ENCODE measurements around the gene MPPED2. TPM values are rescaled to one million over a fixed set of nuclear protein-coding genes. Genes with fewer than 3 reads are reported as not detected.

Gene MPPED2
- total and polyA plus RNA-seq, 10 of the 15 experiments (the other 5 are each of a cell fraction or from before 2014, with no cell fraction given) = not detected

DNA sequence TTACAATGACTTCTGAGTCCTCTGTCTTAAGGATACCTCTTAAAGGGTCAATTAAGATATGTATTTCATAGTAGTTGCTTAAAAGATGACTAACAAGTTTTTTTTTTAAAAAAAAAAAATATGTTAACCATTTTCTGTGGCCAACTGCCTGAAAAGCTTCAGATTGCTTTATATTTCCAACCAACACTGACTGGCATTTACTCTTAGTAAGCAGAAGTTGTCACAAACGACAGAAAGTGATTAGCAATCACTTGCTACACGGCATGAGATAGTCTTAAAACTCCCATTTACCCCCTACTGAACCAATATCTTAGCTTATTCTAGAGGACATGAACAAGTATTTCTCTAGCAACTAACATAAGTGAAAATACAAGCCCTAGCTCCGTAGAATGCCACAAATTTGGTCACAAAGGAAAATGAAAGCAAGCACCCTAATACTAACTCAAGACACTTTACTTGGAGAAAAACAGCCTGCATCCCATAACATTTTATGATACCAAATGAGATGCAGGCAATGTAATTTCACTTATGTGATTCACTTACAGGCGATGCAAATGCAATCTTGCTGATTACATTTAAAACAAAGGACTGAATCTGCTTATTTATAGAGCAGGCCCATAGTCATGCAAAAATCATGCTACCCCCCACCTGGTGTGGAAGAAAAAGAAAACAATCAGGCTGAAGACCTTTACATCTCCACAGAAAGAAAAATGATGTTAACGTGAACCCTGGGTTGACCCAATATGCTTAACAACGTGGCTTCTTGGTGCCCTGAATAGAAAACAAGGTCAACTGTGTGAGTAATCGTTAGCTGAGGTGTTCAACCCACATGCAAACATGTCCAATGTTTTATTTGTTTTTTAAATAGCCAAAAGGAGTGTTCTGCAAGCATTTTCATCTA is 25.7 kb downstream of the MPPED2 start:
- H2AFZ ChIP-seq (ENCODE audit: control insufficient read depth, low read depth, low read length) = no peak overlapping the region
- intact Hi-C loops (cut with micrococcal nuclease; ENCODE audit: unreplicated experiment) (no loop called here), in situ Hi-C loops (cut with MboI) (no loop called here)
- 15% methylated on average over 7 of the region's 7 CpGs for WGBS (ENCODE audit: insufficient coverage, insufficient replicate concordance, low lambda C conversion rate, missing lambda C conversion rate)
- no peaks in the 10 kb centered on the region for H3K4me1 ChIP-seq (ENCODE audit: control insufficient read depth, insufficient read depth, low read length)
- H4K20me1 ChIP-seq (ENCODE audit: control insufficient read depth, insufficient read depth) = no peaks in the 10 kb centered on the region
- POLR2A ChIA-PET = no interaction called here
- H3K4me2 ChIP-seq (ENCODE audit: control insufficient read depth, insufficient read depth) = no peak overlapping the region
- H3K9me3 ChIP-seq (replicated peaks; ENCODE audit: control insufficient read depth, insufficient read depth, low read length) = no peaks in the 10 kb centered on the region
- SMC1A ChIA-PET (ENCODE audit: uncharacterized antibody, unreplicated experiment) = interaction anchor here (0.9 to 1.7 kb wide), 3 partner anchors 38 to 103 kb away, joined by 3 to 4 read pairs (median 3); no protein-coding TSS in a partner anchor
- TF ChIP-seq BACH1 (IDR thresholded peaks at IDR 0.05; ENCODE audit: borderline replicate concordance) = no peak
- TF ChIP-seq ATF2 (IDR thresholded peaks at IDR 0.05; ENCODE audit: low read length) = no peak
- no peak for TF ChIP-seq BCL3 (IDR thresholded peaks at IDR 0.05; ENCODE audit: borderline replicate concordance, insufficient read depth, low read depth, low read length, poor library complexity, severe bottlenecking)
- TF ChIP-seq EZH2 (IDR thresholded peaks at IDR 0.05; ENCODE audit: borderline replicate concordance, control insufficient read depth, low read depth, low read length) = no peak
- TF ChIP-seq GATAD2B (conservative IDR thresholded peaks at IDR 0.05; ENCODE audit: low read depth) = no peak
- TF ChIP-seq SIN3A (IDR thresholded peaks at IDR 0.05; ENCODE audit: low read depth, low read length) = no peak
- TF ChIP-seq EED (IDR thresholded peaks at IDR 0.05; ENCODE audit: low read depth) = no peak
- TF ChIP-seq KLF5 (IDR thresholded peaks at IDR 0.05; ENCODE audit: partially characterized antibody) = no peak
- no peak for TF ChIP-seq ZNF24 (IDR thresholded peaks at IDR 0.05)
- TF ChIP-seq KAT2A (conservative IDR thresholded peaks at IDR 0.05; ENCODE audit: control insufficient read depth, low read depth, low read length) = no peak
- TF ChIP-seq GABPA (IDR thresholded peaks at IDR 0.05; ENCODE audit: low read depth) = no peak
- TF ChIP-seq MTA2 (IDR thresholded peaks at IDR 0.05; ENCODE audit: low read depth) = no peak
- TF ChIP-seq PAX8 (IDR thresholded peaks at IDR 0.05) = no peak
- no peak for TF ChIP-seq PAX5 (IDR thresholded peaks at IDR 0.05; ENCODE audit: borderline replicate concordance, low read depth, low read length)
- H3K27ac ChIP-seq (ENCODE audit: control insufficient read depth, insufficient read depth) = no peak overlapping the region
- H3K4me3 ChIP-seq = no peak overlapping the region
- no peaks in the 10 kb centered on the region for H3K79me2 ChIP-seq (ENCODE audit: control insufficient read depth, insufficient read depth, low read length)
- ATAC-seq = no peak
- CTCF ChIA-PET = interaction anchor here (0.8 kb wide), 1 partner anchor 27 kb away, joined by 3 read pairs; no protein-coding TSS in a partner anchor
- H3K27me3 ChIP-seq (replicated peaks in 1 of 2; ENCODE audit: control insufficient read depth in 2 of 2, insufficient read depth in 2 of 2, low read length in 1 of 2) = no peaks in the 10 kb centered on the region
- H3K36me3 ChIP-seq (ENCODE audit: control insufficient read depth in 2 of 2, insufficient read depth in 2 of 2, low read length in 1 of 2) = no peaks in the 10 kb centered on the region
- no TSS peak for BruUV-seq (replicated peaks)
- FAIRE-seq = no peak
- DNase-seq (ENCODE audit: low read depth, low spot score) = no peak
- RAD21 ChIA-PET (ENCODE audit: unreplicated experiment) = no interaction called here
- H3K9ac ChIP-seq (ENCODE audit: control insufficient read depth, insufficient read depth, low read length) = no peak overlapping the region

Measured in GM12878 (cell line).